ENCODE measurements around the gene MACROD2.

MACROD2 gene

GRCh38 chr20:15576411-15576810 is 1581.1 kb downstream of the MACROD2 start:
- DNase-seq = no peak

- DNase-seq = no peak
Observed at GRCh38 chr20:15578113-15578512, 1582.8 kb downstream of the MACROD2 start.

- DNase-seq = no peak
Observed at GRCh38 chr20:15579688-15580087, 1584.4 kb downstream of the MACROD2 start.

- DNase-seq = no peak
Observed at GRCh38 chr20:15582146-15582760, 1586.9 kb downstream of the MACROD2 start.

GRCh38 chr20:15584507-15584906 is 1589.2 kb downstream of the MACROD2 start:
- no peak for DNase-seq

- DNase-seq = no peak
Observed at GRCh38 chr20:15593081-15593480, 1597.8 kb downstream of the MACROD2 start.

GRCh38 chr20:15594158-15594695 is 1598.9 kb downstream of the MACROD2 start:
- DNase-seq = no peak

GRCh38 chr20:15596220-15596890 is 1601.0 kb downstream of the MACROD2 start:
- DNase-seq = no peak

GRCh38 chr20:15597306-15597705 is 1602.0 kb downstream of the MACROD2 start:
- DNase-seq = no peak

- no peak for DNase-seq
Observed at GRCh38 chr20:15599961-15600360, 1604.6 kb downstream of the MACROD2 start.

GRCh38 chr20:15600565-15600964 is 1605.2 kb downstream of the MACROD2 start:
- no peak for DNase-seq

GRCh38 chr20:15603506-15603905 is 1608.2 kb downstream of the MACROD2 start:
- DNase-seq = no peak

GRCh38 chr20:15603978-15604805 is 1608.9 kb downstream of the MACROD2 start:
- no peak for DNase-seq

GRCh38 chr20:15609921-15610320 is 1614.6 kb downstream of the MACROD2 start:
- no peak for DNase-seq

- DNase-seq = no peak
Observed at GRCh38 chr20:15610787-15611186, 1615.5 kb downstream of the MACROD2 start.

- DNase-seq = no peak
Observed at GRCh38 chr20:15611541-15611940, 1616.2 kb downstream of the MACROD2 start.

GRCh38 chr20:15612198-15612597 is 1616.9 kb downstream of the MACROD2 start:
- DNase-seq = no peak

- no peak for DNase-seq
Observed at GRCh38 chr20:15612769-15613168, 1617.5 kb downstream of the MACROD2 start.

- DNase-seq = no peak
Observed at GRCh38 chr20:15613530-15613929, 1618.2 kb downstream of the MACROD2 start.

GRCh38 chr20:15616626-15617025 is 1621.3 kb downstream of the MACROD2 start:
- DNase-seq = no peak

GRCh38 chr20:15618110-15618509 is 1622.8 kb downstream of the MACROD2 start:
- no peak for DNase-seq

GRCh38 chr20:15618912-15619311 is 1623.6 kb downstream of the MACROD2 start:
- no peak for DNase-seq

- no peak for DNase-seq
Observed at GRCh38 chr20:15619341-15619740, 1624.0 kb downstream of the MACROD2 start.

GRCh38 chr20:15619816-15620215 is 1624.5 kb downstream of the MACROD2 start:
- DNase-seq = no peak

Measured in central memory CD4-positive, alpha-beta T cell (primary cell).